ENCODE data around the gene WDTC1.
A peak's percentile ranks its signal among the peaks of the same experiment; 100 is the strongest.
"Not testable (repeated sequence)": the region's sequence is repeated elsewhere in the genome, so short reads cannot be mapped to it uniquely, and the experiment has no call there.

Gene WDTC1, protein sequence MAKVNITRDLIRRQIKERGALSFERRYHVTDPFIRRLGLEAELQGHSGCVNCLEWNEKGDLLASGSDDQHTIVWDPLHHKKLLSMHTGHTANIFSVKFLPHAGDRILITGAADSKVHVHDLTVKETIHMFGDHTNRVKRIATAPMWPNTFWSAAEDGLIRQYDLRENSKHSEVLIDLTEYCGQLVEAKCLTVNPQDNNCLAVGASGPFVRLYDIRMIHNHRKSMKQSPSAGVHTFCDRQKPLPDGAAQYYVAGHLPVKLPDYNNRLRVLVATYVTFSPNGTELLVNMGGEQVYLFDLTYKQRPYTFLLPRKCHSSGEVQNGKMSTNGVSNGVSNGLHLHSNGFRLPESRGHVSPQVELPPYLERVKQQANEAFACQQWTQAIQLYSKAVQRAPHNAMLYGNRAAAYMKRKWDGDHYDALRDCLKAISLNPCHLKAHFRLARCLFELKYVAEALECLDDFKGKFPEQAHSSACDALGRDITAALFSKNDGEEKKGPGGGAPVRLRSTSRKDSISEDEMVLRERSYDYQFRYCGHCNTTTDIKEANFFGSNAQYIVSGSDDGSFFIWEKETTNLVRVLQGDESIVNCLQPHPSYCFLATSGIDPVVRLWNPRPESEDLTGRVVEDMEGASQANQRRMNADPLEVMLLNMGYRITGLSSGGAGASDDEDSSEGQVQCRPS

DNA sequence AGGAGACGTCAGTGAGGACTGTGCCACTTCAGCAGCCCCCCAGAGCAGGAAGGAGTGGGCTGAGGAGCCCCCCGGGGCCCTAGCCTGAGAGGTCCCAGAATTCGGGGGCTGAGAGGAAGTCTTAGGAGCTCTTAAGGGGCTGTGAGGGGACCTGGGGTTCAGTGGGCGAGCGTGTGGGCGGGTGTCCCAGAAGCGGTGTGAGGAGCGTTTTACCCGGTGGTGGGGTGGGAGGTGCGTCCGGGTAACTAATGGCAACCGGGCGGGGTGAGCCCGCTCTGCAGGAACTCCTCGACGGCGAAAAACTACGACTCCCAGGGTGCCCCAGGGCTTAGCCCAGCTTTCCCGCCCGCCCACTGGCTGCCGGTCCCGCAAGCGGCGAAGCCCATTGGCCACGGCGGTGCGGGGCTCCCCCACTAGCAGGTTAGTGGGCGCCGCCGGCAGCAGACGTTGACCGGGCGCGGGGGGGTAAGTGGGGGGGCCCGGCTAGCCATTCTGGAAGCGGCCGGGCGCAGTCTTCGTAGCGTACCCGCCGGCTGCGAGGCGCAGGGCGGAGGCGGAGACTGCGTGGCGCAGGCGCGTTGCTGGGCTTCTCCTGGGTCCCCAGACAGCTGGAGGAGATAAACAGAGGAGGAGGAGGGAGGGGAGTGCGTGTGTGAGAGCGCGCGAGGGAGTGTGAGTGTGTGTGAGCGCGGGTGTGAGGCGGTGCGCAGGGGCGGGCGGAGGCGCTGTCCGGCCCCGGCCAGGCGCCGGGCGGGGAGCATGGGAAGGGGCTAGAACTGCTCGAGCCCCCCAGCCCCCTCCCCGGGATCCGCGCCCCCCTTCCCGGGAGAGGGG, at the start of gene WDTC1:
Gene WDTC1 (plus strand): TSS at position 584 of the 834 bp plus-strand sequence. CDS start 26,423 bp downstream, outside the sequence.
- peak; percentile 76 for DNase-seq (ENCODE audit: low read depth, low spot score)

DNA sequence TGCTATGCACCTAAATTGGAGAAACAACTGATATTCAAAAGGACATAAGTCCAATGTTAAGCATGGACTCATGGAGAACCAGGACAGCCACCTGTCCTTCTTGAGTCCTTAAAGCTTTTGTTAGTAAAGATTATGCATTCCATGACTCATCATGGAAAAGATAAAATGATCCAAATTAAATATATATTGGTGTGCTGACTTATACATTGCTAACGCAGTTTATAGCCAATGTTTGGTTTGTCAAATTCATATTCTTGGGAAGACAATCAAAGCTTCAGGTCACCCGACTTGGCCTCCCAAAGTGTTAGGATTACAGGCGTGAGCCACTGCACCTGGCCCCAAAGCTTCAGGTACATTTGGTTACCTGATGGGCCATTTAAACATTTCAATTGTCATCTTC, 49.8 kb upstream of the WDTC1 start:
- DNase-seq (ENCODE audit: low read depth, low spot score) = not testable (repeated sequence)

DNA sequence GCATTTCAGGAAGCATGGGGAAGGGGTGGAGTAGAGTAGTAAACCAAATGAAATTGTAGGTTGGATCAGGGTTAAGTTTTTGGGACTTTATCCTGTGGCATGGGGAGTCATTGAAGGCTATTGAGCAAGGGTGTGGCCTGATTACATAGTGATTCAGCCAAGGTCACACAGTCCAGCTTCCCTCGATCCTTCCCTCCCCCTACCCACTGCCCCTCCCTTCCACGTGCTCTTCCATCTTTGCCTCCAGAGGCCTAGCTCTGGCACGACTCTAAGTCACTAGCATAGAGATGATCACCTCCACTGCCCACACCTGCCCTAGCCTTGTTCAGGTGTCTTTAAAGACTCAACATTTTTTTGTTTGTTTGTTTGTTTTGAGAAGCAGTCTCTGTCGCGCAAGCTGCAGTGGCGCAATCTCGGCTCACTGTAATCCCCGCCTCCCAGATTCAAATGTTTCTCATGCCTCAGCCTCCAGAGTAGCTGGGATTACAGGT, 42.3 kb upstream of the WDTC1 start:
- DNase-seq (ENCODE audit: low read depth, low spot score) = no peak

DNA sequence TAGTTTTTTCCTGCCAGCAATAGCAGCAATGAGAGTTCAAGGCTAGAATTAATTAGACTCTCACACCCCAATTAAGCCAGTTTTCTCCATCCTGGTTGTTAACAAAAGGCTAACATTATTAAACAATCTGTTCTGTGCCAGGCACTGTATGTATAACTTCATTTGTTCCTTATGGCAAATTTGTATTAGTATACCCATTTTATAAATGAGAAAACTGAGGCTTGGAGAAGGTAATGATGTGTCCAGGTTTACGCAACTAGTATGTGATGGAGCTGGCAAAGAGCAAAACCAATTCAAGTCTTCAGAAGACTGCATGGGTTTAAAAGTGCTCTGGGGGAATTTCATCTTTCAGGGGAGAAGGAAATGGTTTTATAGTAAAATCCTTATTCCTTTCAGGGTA, 41.2 kb upstream of the WDTC1 start:
- DNase-seq (ENCODE audit: low read depth, low spot score) = no peak

DNA sequence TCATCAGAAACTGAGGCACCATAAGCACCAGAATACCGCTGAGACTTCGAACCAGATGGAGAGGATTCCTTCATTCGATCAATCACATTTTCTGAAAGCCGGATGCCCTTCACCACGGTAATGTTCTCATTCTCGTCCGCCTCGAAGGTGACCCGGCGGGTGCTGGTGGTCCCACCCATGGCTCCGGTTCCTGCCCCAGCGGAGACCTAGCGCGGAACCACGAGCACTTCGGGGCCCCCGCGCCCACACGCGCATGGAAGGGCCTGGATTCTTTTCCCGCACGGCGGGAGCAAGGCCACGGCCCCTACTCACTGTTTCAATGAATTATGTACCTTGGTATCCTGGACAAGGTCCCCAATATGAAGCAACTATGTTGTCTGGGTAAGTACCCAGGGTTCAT, 33.1 kb upstream of the WDTC1 start:
- no peak for DNase-seq (ENCODE audit: low read depth, low spot score)

DNA sequence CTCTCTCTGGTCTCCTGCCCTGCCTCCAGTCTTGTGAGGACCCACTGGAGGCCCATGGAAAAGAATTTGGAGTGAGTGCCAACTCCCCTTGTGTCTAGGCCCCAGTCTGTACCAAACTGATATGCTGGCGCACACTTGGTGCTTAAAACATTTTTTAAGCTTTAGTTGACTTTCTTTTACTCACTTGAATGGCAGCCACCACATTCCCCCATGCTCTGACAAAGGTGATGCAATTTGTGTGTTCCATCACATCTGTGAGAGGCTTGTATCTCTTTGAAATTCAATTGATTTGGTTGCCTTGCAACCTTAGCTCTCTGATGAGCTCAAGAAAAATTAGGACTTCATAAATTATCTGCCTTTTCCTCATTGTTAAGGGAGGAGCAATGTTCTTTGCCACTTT, 30.5 kb upstream of the WDTC1 start:
- DNase-seq (ENCODE audit: low read depth, low spot score) = no peak

DNA sequence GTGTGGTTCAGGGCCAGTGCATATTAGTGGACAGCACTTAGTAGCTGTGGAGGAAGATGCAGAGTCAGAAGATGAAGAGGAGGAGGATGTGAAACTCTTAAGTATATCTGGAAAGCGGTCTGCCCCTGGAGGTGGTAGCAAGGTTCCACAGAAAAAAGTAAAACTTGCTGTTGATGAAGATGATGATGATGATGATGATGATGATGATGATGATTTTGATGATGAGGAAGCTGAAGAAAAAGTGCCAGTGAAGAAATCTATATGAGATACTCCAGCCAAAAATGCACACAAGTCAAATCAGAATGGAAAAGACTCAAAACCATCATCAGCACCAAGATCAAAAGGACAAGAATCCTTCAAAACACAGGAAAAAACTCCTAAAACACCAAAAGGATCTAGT, 27.2 kb upstream of the WDTC1 start:
- DNase-seq (ENCODE audit: low read depth, low spot score) = not testable (repeated sequence)

DNA sequence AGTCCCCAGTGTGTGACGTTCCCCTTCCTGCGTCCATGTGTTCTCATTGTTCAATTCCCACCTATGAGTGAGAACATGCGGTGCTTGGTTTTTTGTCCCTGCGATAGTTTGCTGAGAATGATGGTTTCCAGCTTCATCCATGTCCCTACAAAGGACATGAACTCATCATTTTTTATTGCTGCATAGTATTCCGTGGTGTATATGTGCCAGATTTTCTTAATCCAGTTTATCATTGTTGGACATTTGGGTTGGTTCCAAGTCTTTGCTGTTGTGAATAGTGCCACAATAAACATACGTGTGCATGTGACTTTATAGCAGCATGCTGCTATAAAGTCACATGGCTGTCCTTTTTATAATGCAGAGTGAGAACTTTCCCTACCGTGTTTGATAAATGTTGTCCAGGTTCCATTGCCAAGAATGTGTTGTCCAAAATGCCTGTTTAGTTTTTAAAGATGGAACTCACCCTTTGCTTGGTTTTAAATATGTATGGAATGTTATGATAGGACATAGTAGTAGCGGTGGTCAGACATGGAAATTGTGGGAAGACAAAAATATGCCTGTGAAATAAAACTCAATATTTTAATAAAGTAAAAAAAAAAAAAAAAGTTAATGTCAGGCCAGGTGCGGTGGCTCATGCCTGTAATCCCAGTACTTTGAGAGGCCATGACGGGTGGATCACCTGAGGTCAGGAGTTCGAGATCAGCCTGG, 26.1 kb upstream of the WDTC1 start:
- DNase-seq (ENCODE audit: low read depth, low spot score) = not testable (repeated sequence)

DNA sequence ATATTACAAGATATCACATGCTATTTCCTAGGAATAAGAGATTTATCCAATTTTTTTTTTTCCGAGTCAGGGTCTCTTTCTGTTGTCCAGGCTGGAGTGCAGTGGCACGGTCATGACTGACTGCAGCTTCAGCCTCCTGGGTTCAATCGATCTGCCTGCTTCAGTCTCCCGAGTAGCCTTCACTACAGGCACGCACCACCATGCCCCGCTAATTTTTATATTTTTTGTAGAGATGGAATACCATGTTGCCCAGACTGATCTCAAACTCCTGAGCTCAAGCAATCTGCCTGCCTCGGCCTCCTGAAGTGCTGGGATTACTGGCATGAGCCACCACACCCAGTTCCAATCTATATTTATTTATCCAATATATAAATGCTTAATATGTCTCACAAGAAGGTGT, 18.0 kb upstream of the WDTC1 start:
- DNase-seq (ENCODE audit: low read depth, low spot score) = no peak

DNA sequence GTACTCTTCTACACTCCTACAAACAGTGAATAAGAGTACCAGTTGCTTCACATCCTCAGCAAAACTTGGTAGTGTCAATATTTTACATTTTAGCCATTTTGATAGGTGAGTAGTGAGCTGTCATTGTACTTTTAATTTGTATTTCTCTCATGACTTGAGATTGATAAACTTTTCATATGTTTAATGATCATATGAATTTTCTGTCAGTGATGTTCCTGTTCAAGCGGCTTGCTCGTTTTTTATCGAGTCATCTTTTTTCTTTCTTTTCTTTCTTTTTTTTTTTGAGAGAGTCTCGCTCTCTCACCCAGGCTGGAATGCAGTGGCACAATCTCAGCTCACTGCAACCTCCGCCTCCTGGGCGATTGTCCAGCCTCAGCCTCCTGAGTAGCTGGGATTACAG, 17.0 kb upstream of the WDTC1 start:
- DNase-seq (ENCODE audit: low read depth, low spot score) = no peak

DNA sequence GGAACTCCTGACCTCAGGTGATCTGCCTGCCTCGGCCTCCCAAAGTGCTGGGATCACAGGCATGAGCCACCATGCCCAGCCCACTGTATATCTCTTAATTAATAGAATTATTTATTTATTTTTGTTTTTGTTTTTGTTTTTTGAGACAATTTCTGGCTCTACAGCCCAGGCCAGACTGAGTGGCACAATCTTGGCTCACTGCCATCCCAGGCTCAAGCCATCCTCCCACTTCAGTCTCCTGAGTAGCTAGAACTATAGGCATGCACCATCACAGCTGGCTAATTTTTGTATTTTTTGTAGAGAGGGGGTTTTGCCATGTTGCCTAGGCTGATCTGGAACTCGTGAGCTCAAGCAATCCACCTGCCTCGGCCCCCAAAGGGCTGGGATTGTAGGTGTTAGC, 15.7 kb upstream of the WDTC1 start:
- no peak for DNase-seq (ENCODE audit: low read depth, low spot score)

DNA sequence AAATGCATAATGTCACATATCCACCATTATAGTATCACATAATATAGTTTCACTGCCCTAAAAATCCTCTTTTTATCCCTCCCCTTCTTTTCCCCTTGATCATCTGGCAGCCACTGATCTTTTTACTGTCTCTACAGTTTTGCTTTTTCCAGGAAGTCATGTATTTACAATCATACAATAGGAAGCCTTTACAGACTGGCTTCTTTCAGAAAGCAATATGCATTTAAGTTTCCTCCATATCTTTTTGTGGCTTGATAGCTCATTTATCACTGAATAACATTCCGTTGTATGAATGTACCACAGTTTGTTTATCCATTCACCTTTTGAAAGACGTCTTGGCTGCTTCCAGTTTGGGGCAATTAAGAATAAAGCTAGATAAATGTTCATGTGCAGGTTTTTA, 14.3 kb upstream of the WDTC1 start:
- no peak for DNase-seq (ENCODE audit: low read depth, low spot score)

DNA sequence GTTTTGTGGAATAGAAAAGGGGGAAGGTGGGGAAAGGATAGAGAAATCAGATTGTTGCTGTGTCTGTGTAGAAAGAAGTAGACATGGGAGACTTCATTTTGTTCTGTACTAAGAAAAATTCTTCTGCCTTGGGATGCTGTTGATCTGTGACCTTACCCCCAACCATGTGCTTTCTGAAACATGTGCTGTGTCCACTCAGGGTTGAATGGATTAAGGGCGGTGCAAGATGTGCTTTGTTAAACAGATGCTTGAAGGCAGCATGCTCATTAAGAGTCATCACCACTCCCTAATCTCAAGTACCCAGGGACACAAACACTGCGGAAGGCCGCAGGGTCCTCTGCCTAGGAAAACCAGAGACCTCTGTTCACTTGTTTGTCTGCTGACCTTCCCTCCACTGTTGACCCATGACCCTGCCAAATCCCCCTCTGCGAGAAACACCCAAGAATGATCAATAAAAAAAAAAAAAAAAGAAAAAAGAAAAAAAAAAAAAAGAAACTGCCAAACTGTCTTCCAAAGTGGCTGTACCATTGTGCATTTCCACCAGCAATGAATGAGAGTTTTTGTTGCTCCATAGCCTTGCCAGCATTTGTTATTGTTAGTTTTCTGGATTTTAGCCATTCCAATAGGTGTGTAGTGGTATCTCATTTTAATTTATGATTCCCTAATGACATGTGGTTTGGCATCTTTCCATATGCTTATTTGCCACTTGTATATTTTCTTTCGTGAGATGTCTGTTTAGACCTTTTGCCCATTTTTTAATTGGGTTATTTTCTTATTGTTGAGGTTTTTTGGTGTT, 13.5 kb upstream of the WDTC1 start:
- not testable (repeated sequence) for DNase-seq (ENCODE audit: low read depth, low spot score)

DNA sequence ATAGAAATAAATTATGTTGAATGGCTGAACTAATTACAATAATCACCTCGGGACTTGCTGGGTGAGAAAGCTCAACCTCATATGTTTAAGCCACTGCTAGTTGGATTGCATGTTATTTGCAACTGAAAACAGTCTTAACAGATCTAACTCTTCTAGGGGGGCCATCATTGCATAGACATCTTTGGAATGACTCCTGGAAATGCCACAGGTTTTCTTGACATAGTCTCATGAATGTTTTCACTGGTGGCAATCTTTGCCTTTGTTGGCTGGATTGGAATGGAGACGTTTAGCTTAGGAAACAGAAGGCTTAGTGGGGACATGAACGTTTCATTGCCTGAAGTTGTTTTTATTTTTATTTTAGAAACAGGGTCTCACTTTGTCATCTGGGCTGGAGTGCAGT, 8.8 kb upstream of the WDTC1 start:
- DNase-seq (ENCODE audit: low read depth, low spot score) = no peak

DNA sequence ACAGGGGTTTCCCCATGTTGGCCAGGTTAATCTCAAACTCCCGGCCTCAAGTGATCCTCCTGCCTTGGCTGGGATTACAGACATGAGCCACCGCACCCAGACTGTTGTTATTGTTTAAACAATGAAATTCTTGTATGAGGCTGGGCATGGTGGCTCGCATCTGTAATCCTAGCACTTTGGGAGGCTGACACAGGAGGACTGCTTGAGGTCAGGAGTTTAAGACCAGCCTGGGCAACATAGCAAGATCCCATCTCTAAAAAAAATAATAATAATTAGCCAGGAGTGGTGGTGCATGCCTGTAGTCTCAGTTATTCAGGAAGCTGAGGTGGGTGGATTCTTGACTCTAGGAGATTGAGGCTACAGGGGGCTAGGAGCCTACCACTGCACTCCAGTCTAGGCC, 6.7 kb upstream of the WDTC1 start:
- DNase-seq (ENCODE audit: low read depth, low spot score) = no peak

DNA sequence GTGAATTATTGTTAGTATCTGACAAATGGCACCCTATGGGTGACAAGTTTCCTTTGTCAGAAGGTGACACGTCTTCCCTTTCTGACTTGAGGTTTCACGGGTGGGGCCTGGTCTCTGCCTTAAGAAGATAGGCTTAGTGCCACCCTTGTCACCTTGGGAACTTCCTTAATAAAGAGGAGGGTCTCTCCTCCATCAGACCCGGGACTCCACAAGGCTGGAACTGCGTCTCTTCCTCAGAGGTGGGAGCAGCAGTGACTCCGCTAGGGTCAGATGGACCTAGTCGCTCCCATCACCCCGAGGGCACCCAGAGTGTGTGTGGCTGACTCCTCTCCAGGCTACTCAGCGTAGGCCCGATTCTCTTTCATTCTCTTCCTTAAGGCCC, 774 bp upstream of the WDTC1 start:
- DNase-seq (ENCODE audit: low read depth, low spot score) = no peak

DNA sequence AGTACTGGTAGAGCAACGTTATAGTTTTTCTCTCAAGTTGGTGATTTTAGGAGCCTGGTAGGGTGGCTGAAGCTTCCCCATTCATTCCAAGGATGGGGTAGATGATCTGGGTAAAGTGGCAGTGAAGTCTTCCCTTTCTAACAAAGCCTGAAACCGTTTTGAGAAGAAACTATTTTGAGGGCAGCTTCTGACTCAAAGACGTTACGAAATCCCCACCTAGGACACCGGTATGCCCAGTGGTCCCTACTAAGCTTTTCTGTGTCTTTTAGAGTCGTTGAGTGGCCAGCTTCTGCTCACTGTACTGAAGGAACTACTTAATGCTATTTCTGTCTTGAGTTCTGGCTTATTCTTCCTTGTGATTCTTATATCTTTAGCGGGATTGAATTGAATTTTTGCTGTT, 1.4 kb downstream of the WDTC1 start:
- no peak for DNase-seq (ENCODE audit: low read depth, low spot score)

DNA sequence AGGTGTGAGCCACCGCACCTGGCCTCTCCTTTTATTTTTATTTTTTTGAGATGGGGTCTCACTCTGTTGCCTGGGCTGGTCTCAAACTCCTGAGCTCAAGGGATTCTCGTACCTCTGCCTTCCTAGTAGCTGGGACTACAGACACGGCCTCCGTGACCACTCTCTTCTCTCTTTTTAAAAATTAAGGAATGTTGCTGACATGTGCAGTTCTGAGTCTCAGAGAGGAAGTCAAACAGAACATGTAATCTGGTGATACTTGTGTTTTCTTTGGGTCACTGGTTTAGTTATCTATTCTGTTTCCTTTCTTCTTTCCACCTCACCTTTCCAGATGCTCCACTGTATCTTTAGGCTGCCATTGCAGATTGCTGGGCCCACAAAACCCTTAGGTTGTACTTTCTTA, 2.7 kb downstream of the WDTC1 start:
- DNase-seq (ENCODE audit: low read depth, low spot score) = no peak

DNA sequence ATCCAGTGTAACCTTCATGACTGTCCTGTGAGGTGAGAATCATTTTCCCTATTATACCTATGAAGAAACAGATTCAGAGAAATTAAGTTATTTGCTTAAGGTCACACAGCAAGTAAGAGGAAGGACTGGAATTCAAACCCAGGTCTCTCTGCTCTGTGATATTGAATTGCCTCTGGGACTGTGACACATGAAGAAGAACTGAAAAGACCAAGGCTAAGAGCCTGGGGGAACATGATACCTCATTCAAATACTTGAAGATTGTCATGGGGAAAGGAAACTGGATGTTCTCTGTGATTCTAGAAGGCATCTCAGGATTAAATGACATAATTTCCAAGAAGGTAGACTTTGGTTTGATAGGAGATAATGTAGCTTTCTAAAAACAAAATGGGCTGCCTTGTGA, 3.6 kb downstream of the WDTC1 start:
- DNase-seq (ENCODE audit: low read depth, low spot score) = no peak

DNA sequence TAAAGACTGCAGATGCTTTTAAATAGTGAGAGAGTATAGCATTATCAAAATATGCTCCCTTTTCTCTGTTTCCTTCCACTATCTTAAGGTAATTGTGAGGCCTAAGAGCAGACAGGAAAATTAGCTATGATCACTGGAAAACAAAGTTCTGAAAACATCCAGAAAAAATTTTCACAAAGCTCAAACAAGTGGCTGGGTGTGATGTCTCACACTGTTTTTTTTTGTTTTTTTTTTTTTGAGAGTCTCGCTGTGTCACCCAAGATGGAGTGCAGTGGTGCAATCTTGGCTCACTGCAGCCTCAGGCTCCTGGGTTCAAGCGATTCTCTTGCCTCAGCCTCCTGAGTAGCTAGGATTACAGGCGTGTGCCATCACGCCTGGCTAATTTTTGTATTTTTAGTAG, 7.2 kb downstream of the WDTC1 start:
- no peak for DNase-seq (ENCODE audit: low read depth, low spot score)

DNA sequence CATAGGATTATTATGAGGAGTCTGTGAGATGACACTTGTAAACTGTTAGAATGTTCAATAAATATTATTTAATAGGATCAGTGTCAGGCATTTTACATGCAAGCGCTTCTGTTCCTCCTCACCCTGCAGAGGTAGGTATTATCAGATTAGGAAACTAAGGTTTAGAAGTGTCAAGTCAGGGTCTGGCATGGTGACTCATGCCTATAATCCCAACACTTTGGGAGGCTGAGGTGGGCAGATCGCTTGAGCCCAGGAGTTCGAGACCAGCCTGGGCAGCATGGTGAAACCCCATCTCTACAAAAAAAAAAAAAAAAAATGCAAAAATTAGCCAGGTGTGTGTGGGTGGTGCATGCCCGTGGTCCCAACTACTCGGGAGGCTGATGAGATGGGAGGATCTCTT, 9.2 kb downstream of the WDTC1 start:
- not testable (repeated sequence) for DNase-seq (ENCODE audit: low read depth, low spot score)
